Measurements from ENCODE around the gene GOLGA6B.

DNA sequence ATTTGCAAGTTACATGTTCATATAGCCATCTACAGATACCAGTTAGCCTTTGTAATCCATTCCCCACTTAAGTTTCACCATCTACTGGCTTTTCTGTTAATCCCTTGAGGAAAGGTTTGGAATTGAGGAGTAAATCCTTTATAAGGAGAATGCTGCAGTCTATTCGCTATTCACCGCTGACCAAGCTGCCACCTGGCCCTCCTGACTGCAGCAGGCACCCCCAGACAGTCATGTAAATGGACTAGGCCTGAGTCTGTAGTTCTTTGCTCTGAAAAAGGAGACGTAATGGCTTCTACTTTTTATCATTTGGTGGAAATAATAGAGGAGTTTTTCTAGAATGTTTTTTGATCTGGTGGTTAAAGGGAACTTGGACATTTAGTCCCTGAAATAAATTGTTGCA, 28.3 kb downstream of the GOLGA6B start:
- TF ChIP-seq, protein P1, sequence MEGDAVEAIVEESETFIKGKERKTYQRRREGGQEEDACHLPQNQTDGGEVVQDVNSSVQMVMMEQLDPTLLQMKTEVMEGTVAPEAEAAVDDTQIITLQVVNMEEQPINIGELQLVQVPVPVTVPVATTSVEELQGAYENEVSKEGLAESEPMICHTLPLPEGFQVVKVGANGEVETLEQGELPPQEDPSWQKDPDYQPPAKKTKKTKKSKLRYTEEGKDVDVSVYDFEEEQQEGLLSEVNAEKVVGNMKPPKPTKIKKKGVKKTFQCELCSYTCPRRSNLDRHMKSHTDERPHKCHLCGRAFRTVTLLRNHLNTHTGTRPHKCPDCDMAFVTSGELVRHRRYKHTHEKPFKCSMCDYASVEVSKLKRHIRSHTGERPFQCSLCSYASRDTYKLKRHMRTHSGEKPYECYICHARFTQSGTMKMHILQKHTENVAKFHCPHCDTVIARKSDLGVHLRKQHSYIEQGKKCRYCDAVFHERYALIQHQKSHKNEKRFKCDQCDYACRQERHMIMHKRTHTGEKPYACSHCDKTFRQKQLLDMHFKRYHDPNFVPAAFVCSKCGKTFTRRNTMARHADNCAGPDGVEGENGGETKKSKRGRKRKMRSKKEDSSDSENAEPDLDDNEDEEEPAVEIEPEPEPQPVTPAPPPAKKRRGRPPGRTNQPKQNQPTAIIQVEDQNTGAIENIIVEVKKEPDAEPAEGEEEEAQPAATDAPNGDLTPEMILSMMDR (IDR thresholded peaks at IDR 0.05): no peak
- no peak for TF ChIP-seq POLR2A (IDR thresholded peaks at IDR 0.05)

Measured in esophagus squamous epithelium (tissue), 4 donors.